IMR-90 (cell line): ENCODE results near the gene SDK1. TPM values are rescaled to one million over a fixed set of nuclear protein-coding genes. Genes with fewer than 3 reads are reported as not detected.

Experiments
- ATAC-seq: fragments of 200-7000 bp; cut with Tn5 transposase; 2 replicates; pipeline ENCODE4 v1.9.1; 2020; ENCODE audit warnings: low read depth, mild to moderate bottlenecking, moderate library complexity
- BruUV-seq: library from RNA; stranded (reverse); fragments of 400-500 nt; replicated peaks from 2 replicates; lab custom pipeline; 2021; lab: Mats Ljungman, UMichigan
- CTCF ChIA-PET: fragments of 300-600 bp; formaldehyde crosslinking; extraction: SDS; loops from one replicate; lab custom pipeline; 2021; ENCODE audit warnings: antibody characterized with exemption; lab: Yijun Ruan, JAX
- POLR2A ChIA-PET: fragments of 300-600 bp; sonication (Branson Sonifier 250); formaldehyde crosslinking; loops from one replicate; lab custom pipeline; 2022; ENCODE audit warnings: antibody characterized with exemption; ENCODE audit not compliant: unreplicated experiment; lab: Charles Lee
- DNase-seq: peaks from one replicate; pipeline ENCODE4 v3.0.0; 2013
- H2AFZ ChIP-seq: replicated peaks from 2 replicates; pipeline ENCODE3; 2013; ENCODE audit warnings: low read length, mild to moderate bottlenecking; ENCODE audit not compliant: poor library complexity
- H2AK5ac ChIP-seq: 2 replicates; pipeline ENCODE4 v1.6.1; 2013; ENCODE audit warnings: low read depth, low read length, inconsistent platforms
- H2AK9ac ChIP-seq: replicated peaks from 2 replicates; pipeline ENCODE3; 2013; ENCODE audit warnings: mild to moderate bottlenecking, low read depth, low read length, moderate library complexity; ENCODE audit not compliant: poor library complexity
- H2BK120ac ChIP-seq: 2 replicates; pipeline ENCODE4 v1.6.1; 2013; ENCODE audit warnings: low read depth, low read length, inconsistent platforms
- H2BK15ac ChIP-seq: 3 replicates; pipeline ENCODE4 v1.6.1; 2013; ENCODE audit warnings: low read depth, low read length, inconsistent platforms
- H2BK20ac ChIP-seq: 2 replicates; pipeline ENCODE4 v1.6.1; 2013; ENCODE audit warnings: low read depth, mild to moderate bottlenecking, inconsistent platforms, low read length, moderate library complexity
- H2BK5ac ChIP-seq: 2 replicates; pipeline ENCODE4 v1.6.1; 2013; ENCODE audit warnings: mild to moderate bottlenecking, low read depth, low read length, inconsistent platforms; ENCODE audit not compliant: poor library complexity, severe bottlenecking
- H3K14ac ChIP-seq: replicated peaks from 2 replicates; pipeline ENCODE4 v1.6.1; 2013; ENCODE audit warnings: low read depth, low read length, inconsistent platforms
- H3K18ac ChIP-seq: 2 replicates; pipeline ENCODE4 v1.6.1; 2013; ENCODE audit warnings: low read depth, low read length, control low read depth
- H3K23ac ChIP-seq: 2 replicates; pipeline ENCODE4 v1.6.1; 2013; ENCODE audit warnings: low read depth, low read length, inconsistent platforms
- H3K27ac ChIP-seq: 2 replicates; pipeline ENCODE4 v1.5.1; 2013; ENCODE audit warnings: mild to moderate bottlenecking, control low read depth, low read length; ENCODE audit not compliant: insufficient read depth
- H3K27me3 ChIP-seq: 2 replicates; pipeline ENCODE4 v1.6.1; 2013; ENCODE audit warnings: low read length; ENCODE audit not compliant: control insufficient read depth, insufficient read depth
- H3K36me3 ChIP-seq: 2 replicates; pipeline ENCODE4 v1.6.1; 2013; ENCODE audit warnings: low read length, mixed read lengths; ENCODE audit not compliant: control insufficient read depth, insufficient read depth
- H3K4ac ChIP-seq: 2 replicates; pipeline ENCODE4 v1.6.1; 2013; ENCODE audit warnings: low read depth, low read length, inconsistent platforms
- H3K4me1 ChIP-seq: 2 replicates; pipeline ENCODE4 v1.6.1; 2013; ENCODE audit warnings: low read length, mixed read lengths; ENCODE audit not compliant: control insufficient read depth, insufficient read depth
- H3K4me2 ChIP-seq: 2 replicates; pipeline ENCODE4 v1.6.1; 2013; ENCODE audit warnings: low read depth, mild to moderate bottlenecking, control low read depth, low read length, moderate library complexity
- H3K4me3 ChIP-seq: 2 replicates; pipeline ENCODE4 v1.5.1; 2013; ENCODE audit warnings: low read depth, mild to moderate bottlenecking, control low read depth, low read length, moderate library complexity; ENCODE audit not compliant: insufficient read depth
- H3K56ac ChIP-seq: 2 replicates; pipeline ENCODE4 v1.6.1; 2013; ENCODE audit warnings: low read length, inconsistent platforms; ENCODE audit not compliant: insufficient read depth; ENCODE audit errors: extremely low read depth
- H3K79me1 ChIP-seq, 2 experiments: 2 replicates each; pipeline ENCODE4 v1.6.1; 2013; ENCODE audit warnings: low read length in 2 of 2, inconsistent platforms in 1 of 2, low read depth in 1 of 2
- H3K9ac ChIP-seq: 2 replicates; pipeline ENCODE4 v1.6.1; 2013; ENCODE audit warnings: low read depth, low read length, control low read depth
- H3K9me1 ChIP-seq: 2 replicates; pipeline ENCODE4 v1.6.1; 2013; ENCODE audit warnings: low read length, inconsistent platforms; ENCODE audit not compliant: insufficient read depth
- H3K9me3 ChIP-seq: 2 replicates; pipeline ENCODE4 v1.6.1; 2013; ENCODE audit warnings: low read length; ENCODE audit not compliant: control insufficient read depth, insufficient read depth
- H4K20me1 ChIP-seq: 2 replicates; pipeline ENCODE4 v1.6.1; 2013; ENCODE audit warnings: low read length, inconsistent platforms; ENCODE audit not compliant: insufficient read depth
- H4K5ac ChIP-seq: 2 replicates; pipeline ENCODE4 v1.6.1; 2013; ENCODE audit warnings: mild to moderate bottlenecking, low read depth, low read length, control low read depth
- H4K8ac ChIP-seq, 2 experiments: 2 replicates each; pipeline ENCODE4 v1.6.1; 2013; ENCODE audit warnings: low read depth in 2 of 2, low read length in 2 of 2, control low read depth in 1 of 2, inconsistent platforms in 1 of 2
- H4K91ac ChIP-seq: 2 replicates; pipeline ENCODE4 v1.6.1; 2013; ENCODE audit warnings: low read depth, low read length, inconsistent platforms; ENCODE audit not compliant: insufficient read depth
- BHLHE40 ChIP-seq: fragments of 150-350 bp; IDR thresholded peaks from 2 replicates; pipeline ENCODE4 v1.6.1; 2016; ENCODE audit warnings: mild to moderate bottlenecking, low read depth, low read length
- CHD1 ChIP-seq: IDR thresholded peaks from 2 replicates; pipeline ENCODE4 v1.6.1; 2012; ENCODE audit warnings: low read depth, low read length, improper control_type of control experiment
- FOS ChIP-seq: fragments of 150-350 bp; IDR thresholded peaks from 2 replicates; pipeline ENCODE4 v1.6.1; 2016; ENCODE audit warnings: low read depth, low read length
- MAFK ChIP-seq: IDR thresholded peaks from 2 replicates; pipeline ENCODE4 v1.6.1; 2012; ENCODE audit warnings: low read depth, low read length, improper control_type of control experiment
- MAZ ChIP-seq: IDR thresholded peaks from 2 replicates; pipeline ENCODE4 v1.6.1; 2012; ENCODE audit warnings: low read depth, mild to moderate bottlenecking, low read length, improper control_type of control experiment, moderate library complexity, borderline replicate concordance
- MXI1 ChIP-seq: IDR thresholded peaks from 2 replicates; pipeline ENCODE4 v1.6.1; 2012; ENCODE audit warnings: low read depth, mild to moderate bottlenecking, low read length, moderate library complexity, borderline replicate concordance
- NFE2L2 ChIP-seq: fragments of 150-350 bp; IDR thresholded peaks from 2 replicates; pipeline ENCODE4 v1.6.1; 2016; ENCODE audit warnings: low read depth, mild to moderate bottlenecking, low read length
- POLR2A ChIP-seq: IDR thresholded peaks from 2 replicates; pipeline ENCODE4 v1.6.1; 2012; ENCODE audit warnings: mild to moderate bottlenecking, low read depth, low read length
- RAD21 ChIP-seq: IDR thresholded peaks from 2 replicates; pipeline ENCODE4 v1.6.1; 2012; ENCODE audit warnings: low read length, improper control_type of control experiment
- RCOR1 ChIP-seq: IDR thresholded peaks from 2 replicates; pipeline ENCODE4 v1.6.1; 2012; ENCODE audit warnings: mild to moderate bottlenecking, low read length, improper control_type of control experiment; ENCODE audit not compliant: insufficient replicate concordance
- RFX5 ChIP-seq: IDR thresholded peaks from 2 replicates; pipeline ENCODE4 v1.8.0; 2012; ENCODE audit warnings: low read depth, mild to moderate bottlenecking, low read length, moderate library complexity
- SMC3 ChIP-seq: fragments of 150-350 bp; IDR thresholded peaks from 2 replicates; pipeline ENCODE4 v1.6.1; 2016; ENCODE audit warnings: low read depth, mild to moderate bottlenecking, antibody characterized with exemption, low read length, moderate library complexity
- WGBS, 2 experiments: methylation state at CpG; one replicate each; pipeline versions ENCODE4 v1.1.5 to v1.1.7; 2013; ENCODE audit warnings: missing lambda C conversion rate in 2 of 2; ENCODE audit not compliant: insufficient read length in 1 of 2; ENCODE audit errors: extremely low coverage in 2 of 2; 5-methylcytosine and 5-hydroxymethylcytosine counted together
- dilution Hi-C: fragments of 300-500 bp; cut with HindIII; formaldehyde crosslinking; loops from one replicate; pipeline ENCODE4 v1.14.3; 2018; ENCODE audit warnings: low sequenced_read_pairs; ENCODE audit not compliant: unreplicated experiment
- in situ Hi-C: fragments of 300-500 bp; cut with MboI; formaldehyde crosslinking; loops from 3 replicates; pipeline ENCODE4 v1.14.3; 2019; ENCODE audit warnings: low sequenced_read_pairs, inconsistent platforms, mixed read lengths
- intact Hi-C: fragments of 100-400 bp; cut with micrococcal nuclease; formaldehyde crosslinking; loops from 2 replicates; pipeline ENCODE4 v1.10.0; 2022
- polyA plus RNA-seq, 3 experiments: library from polyadenylated mRNA; depleted of rRNA; stranded (reverse); fragments of >200 nt; gene quantifications; 2 replicates each; pipeline ENCODE4 v1.2.3, GENCODE V29; 2012; ENCODE audit warnings: low replicate concordance in 1 of 3
- total RNA-seq: library from RNA; depleted of rRNA; stranded (reverse); fragments of >200 nt; gene quantifications from 2 replicates; pipeline ENCODE4 v1.2.3, GENCODE V29; 2012

Gene SDK1
- total and polyA plus RNA-seq, 2 of the 4 experiments (the other 2 are of a cell fraction): 1.5 to 1.6 TPM

- no CpG with 5 or more reads among the region's 3 CpGs for WGBS, 2 experiments
- Histone ChIP-seq H2AK5ac (no peak overlapping the region), H3K9ac (no peak overlapping the region)
Measured at GRCh38 chr7:3338161-3338560, 37.1 kb downstream of the SDK1 start.

More at GRCh38 chr7:3338161-3338560, 37.1 kb downstream of the SDK1 start:
- no TSS peak for BruUV-seq
- Histone ChIP-seq H3K9me3 (no peaks in the 10 kb centered on the region), H2BK120ac (no peak overlapping the region), H3K4ac (no peak overlapping the region), H3K27me3 (no peaks in the 10 kb centered on the region), H2AFZ (no peak overlapping the region), H3K79me1 (no peaks in the 10 kb centered on the region), H2BK5ac (no peak overlapping the region), H3K4me3 (no peak overlapping the region), H2BK15ac (no peak overlapping the region), H4K5ac (no peak overlapping the region), H2BK20ac (no peak overlapping the region), H3K18ac (no peak overlapping the region), H3K14ac (no peak overlapping the region), H3K4me2 (no peak overlapping the region), H3K4me1 (no peaks in the 10 kb centered on the region), H4K91ac (no peak overlapping the region), H3K23ac (no peak overlapping the region), H2AK9ac (no peak overlapping the region), H3K36me3 (no peaks in the 10 kb centered on the region), H3K9me1 (no peaks in the 10 kb centered on the region), H4K20me1 (no peaks in the 10 kb centered on the region), H3K56ac (no peak overlapping the region), H3K27ac (no peak overlapping the region), H4K8ac (no peak overlapping the region)
- ATAC-seq: no peak
- CTCF ChIA-PET: no interaction called here
- no peak for DNase-seq
- POLR2A ChIA-PET: no interaction called here
- TF ChIP-seq POLR2A (no peak), CHD1 (no peak), SMC3 (no peak), MXI1 (no peak), NFE2L2 (no peak), MAZ (no peak), MAFK (no peak), RCOR1 (no peak), RAD21 (no peak), RFX5 (no peak), BHLHE40 (no peak), FOS (no peak)
- in situ Hi-C loops: no loop called here
- intact Hi-C loops: no loop called here
- dilution Hi-C loops: no loop called here
